Prostate gland (tissue), 2 donors: ENCODE data around the gene SMIM43. TPM values are rescaled to one million over a fixed set of nuclear protein-coding genes. Genes with fewer than 3 reads are reported as not detected.
A peak's percentile ranks its signal among the peaks of the same experiment; 100 is the strongest.

Source experiments
- DNase-seq: peaks from one replicate; pipeline ENCODE4 v3.0.0-alpha.2; 2019; ENCODE audit warnings: low spot score
- H3K27ac ChIP-seq, 2 donors: fragments of 200-600 bp; sonication (generic); 2 replicates each; pipeline ENCODE4 v1.5.1; 2017 to 2019
- H3K27me3 ChIP-seq: fragments of 200-600 bp; sonication (generic); replicated peaks from 2 replicates; pipeline ENCODE4 v1.5.1; 2019; ENCODE audit not compliant: insufficient read depth
- H3K36me3 ChIP-seq, 2 donors: fragments of 200-600 bp; sonication (generic); 1 replicate in 1 of 2; 2 replicates in 1 of 2; pipeline versions ENCODE4 v1.5.1 to v1.8.1; 2017 to 2019
- H3K4me1 ChIP-seq: fragments of 200-600 bp; sonication (generic); replicated peaks from 2 replicates; pipeline ENCODE4 v1.5.1; 2019
- H3K4me3 ChIP-seq, 2 donors: fragments of 200-600 bp; sonication (generic); 2 replicates each; pipeline ENCODE4 v1.5.1; 2017 to 2019
- H3K9me3 ChIP-seq: fragments of 200-600 bp; sonication (generic); 2 replicates; pipeline ENCODE4 v1.5.1; 2017
- CTCF ChIP-seq, 4 experiments: fragments of 200-600 bp in 2 of 4; fragments of 450-650 bp in 2 of 4; sonication (generic) in 2 of 4; IDR thresholded peaks; 1 replicate in 3 of 4; 2 replicates in 1 of 4; pipeline ENCODE4 v1.5.1; 2016 to 2019; ENCODE audit warnings: antibody characterized with exemption in 4 of 4, mild to moderate bottlenecking in 2 of 4, moderate library complexity in 2 of 4
- POLR2A ChIP-seq: fragments of 450-650 bp; IDR thresholded peaks from one replicate; pipeline ENCODE4 v1.6.1; 2016; ENCODE audit warnings: antibody characterized with exemption, mild to moderate bottlenecking
- POLR2AphosphoS5 ChIP-seq: sonication (generic); formaldehyde crosslinking; IDR thresholded peaks from one replicate; pipeline ENCODE4 v1.6.1; 2017; ENCODE audit warnings: antibody characterized with exemption
- WGBS: methylation state at CpG from one replicate; pipeline ENCODE4 v1.1.5; 2018; 5-methylcytosine and 5-hydroxymethylcytosine counted together
- intact Hi-C: fragments of 100-400 bp; cut with DNase I; formaldehyde crosslinking; loops from one replicate; pipeline ENCODE4 v1.14.2; 2022
- total RNA-seq, 2 donors: library from RNA; depleted of rRNA; stranded (reverse); fragments of >200 nt; gene quantifications; one replicate each; pipeline ENCODE4 v1.1.0, GENCODE V29; 2016

SMIM43 gene
- total RNA-seq, 2 donors from 2014 or later, result not detected

GRCh38 chr4:121724671-121725070, 40.3 kb downstream of the SMIM43 start:
- H3K27ac ChIP-seq, result no peak overlapping the region
- 95% methylated on average over 1 of the region's 1 CpG for WGBS
- H3K36me3 ChIP-seq, result no peaks in the 10 kb centered on the region
- TF ChIP-seq POLR2AphosphoS5 (no peak), POLR2A (no peak), CTCF (IDR thresholded peaks at IDR 0.05) (no peak)
- H3K4me1 ChIP-seq, result no peaks in the 10 kb centered on the region
- no peak overlapping the region for H3K4me3 ChIP-seq
- no peak for DNase-seq
- H3K9me3 ChIP-seq, result no peaks in the 10 kb centered on the region
- intact Hi-C loops, result loop anchor here (10.0 kb wide), 1 partner anchor 260 kb away; no protein-coding TSS in a partner anchor
- H3K27me3 ChIP-seq, result no peaks in the 10 kb centered on the region

- Histone ChIP-seq H3K4me3 (no peak overlapping the region), H3K9me3 (no peaks in the 10 kb centered on the region), H3K36me3 (no peaks in the 10 kb centered on the region), H3K4me1 (no peaks in the 10 kb centered on the region), H3K27me3 (no peaks in the 10 kb centered on the region), H3K27ac (peak overlapping the region in 1 of 2 donors; percentile 8)
- no peak for DNase-seq
- 3% methylated on average over 1 of the region's 1 CpG for WGBS
- intact Hi-C loops, result loop anchor here (10.0 kb wide), 1 partner anchor 257 kb away; no protein-coding TSS in a partner anchor
- TF ChIP-seq CTCF (IDR thresholded peaks at IDR 0.05) (no peak), POLR2AphosphoS5 (peak; percentile 30)
Observed at GRCh38 chr4:121721700-121722099, 43.3 kb downstream of the SMIM43 start.

- Histone ChIP-seq H3K9me3 (no peaks in the 10 kb centered on the region), H3K27me3 (no peaks in the 10 kb centered on the region), H3K4me1 (no peaks in the 10 kb centered on the region), H3K27ac (no peak overlapping the region), H3K36me3 (no peaks in the 10 kb centered on the region), H3K4me3 (no peak overlapping the region)
- TF ChIP-seq CTCF (IDR thresholded peaks at IDR 0.05) (no peak), POLR2A (no peak), POLR2AphosphoS5 (no peak)
- 73% methylated on average over 1 of the region's 1 CpG for WGBS
- intact Hi-C loops, result loop anchor here (10.0 kb wide), 1 partner anchor 255 kb away; no protein-coding TSS in a partner anchor
- DNase-seq, result no peak
Observed at GRCh38 chr4:121720109-121720508, 44.9 kb downstream of the SMIM43 start.

DNA sequence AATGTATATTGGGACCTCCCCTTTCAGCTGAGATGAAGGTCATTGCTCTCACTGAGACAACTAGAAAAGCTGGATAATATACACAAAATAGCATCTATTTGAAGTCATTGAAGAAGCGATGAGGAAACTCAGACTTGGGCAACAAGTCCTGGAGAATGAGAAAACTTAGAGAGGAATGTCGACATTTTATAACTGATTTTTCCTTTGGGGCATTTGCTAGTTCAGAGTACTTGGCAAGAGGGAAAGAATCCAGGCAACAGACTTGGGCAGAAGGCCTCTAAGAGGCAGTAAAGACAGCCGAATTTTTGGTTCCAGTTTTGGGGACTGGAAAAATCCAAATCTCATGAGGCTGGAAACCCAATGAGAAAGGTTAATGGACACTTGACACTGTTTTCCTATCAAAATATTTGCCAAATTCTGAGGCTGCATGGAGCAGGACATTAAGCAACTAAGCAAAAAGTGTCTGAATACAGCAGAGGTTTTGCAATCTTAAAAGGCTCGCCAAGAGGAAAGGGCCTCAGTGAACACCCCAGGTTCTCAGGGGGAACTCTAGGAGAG, 47.2 kb downstream of the SMIM43 start:
- H3K27me3 ChIP-seq, result no peaks in the 10 kb centered on the region
- DNase-seq, result no peak
- no peaks in the 10 kb centered on the region for H3K36me3 ChIP-seq
- no peaks in the 10 kb centered on the region for H3K4me1 ChIP-seq
- no peak overlapping the region for H3K27ac ChIP-seq
- no peaks in the 10 kb centered on the region for H3K9me3 ChIP-seq
- H3K4me3 ChIP-seq, result no peak overlapping the region
- intact Hi-C loops, result no loop called here
- 66% methylated on average over 4 of the region's 4 CpGs for WGBS
- no peak for TF ChIP-seq CTCF (IDR thresholded peaks at IDR 0.05)
- no peak for TF ChIP-seq POLR2AphosphoS5
- TF ChIP-seq POLR2A, result no peak

GRCh38 chr4:121714548-121714947, 50.4 kb downstream of the SMIM43 start:
- no peak for TF ChIP-seq CTCF (IDR thresholded peaks at IDR 0.05)
- TF ChIP-seq POLR2A, result no peak
- TF ChIP-seq POLR2AphosphoS5, result no peak
- Histone ChIP-seq H3K9me3 (no peaks in the 10 kb centered on the region), H3K27ac (no peak overlapping the region), H3K4me1 (no peaks in the 10 kb centered on the region), H3K36me3 (no peaks in the 10 kb centered on the region), H3K27me3 (no peaks in the 10 kb centered on the region), H3K4me3 (no peak overlapping the region)
- WGBS, result 85% methylated on average over 4 of the region's 4 CpGs
- intact Hi-C loops, result no loop called here
- no peak for DNase-seq
